ENCODE measurements around the gene UBIAD1. TPM values are rescaled to one million over a fixed set of nuclear protein-coding genes. Genes with fewer than 3 reads are reported as not detected.

UBIAD1 gene
- total and polyA plus RNA-seq, 2 of the 4 experiments (the other 2 are of a cell fraction): 6.3 to 9.5 TPM

- H4K91ac ChIP-seq (ENCODE audit: insufficient read depth, low read depth, low read length): no peak overlapping the region
- no peak overlapping the region for H2BK5ac ChIP-seq (ENCODE audit: low read depth, low read length, poor library complexity, severe bottlenecking)
- H2BK20ac ChIP-seq (ENCODE audit: low read depth, low read length): no peak overlapping the region
- H2AK5ac ChIP-seq (ENCODE audit: low read depth, low read length): no peak overlapping the region
- BruUV-seq (replicated peaks): no TSS peak
- H3K18ac ChIP-seq (ENCODE audit: low read depth, low read length): no peak overlapping the region
- ATAC-seq (ENCODE audit: low read depth) (no peak), DNase-seq (no peak)
- no peak overlapping the region for H3K4ac ChIP-seq (ENCODE audit: low read depth, low read length)
- H2AFZ ChIP-seq (replicated peaks; ENCODE audit: low read length, poor library complexity): no peak overlapping the region
- H3K4me3 ChIP-seq (ENCODE audit: insufficient read depth, low read depth, low read length): no peak overlapping the region
- no peak overlapping the region for H2BK120ac ChIP-seq (ENCODE audit: low read depth, low read length)
- POLR2A ChIA-PET (ENCODE audit: unreplicated experiment): no interaction called here
- no peak overlapping the region for H3K23ac ChIP-seq (ENCODE audit: low read depth, low read length)
- no peak overlapping the region for H3K27ac ChIP-seq (ENCODE audit: insufficient read depth, low read length)
- no peaks in the 10 kb centered on the region for H3K9me3 ChIP-seq (ENCODE audit: control insufficient read depth, insufficient read depth, low read length)
- CTCF ChIA-PET: interaction anchor here (1.1 kb wide), 1 partner anchor 15 kb away, joined by 3 read pairs; no protein-coding TSS in a partner anchor
- no peak overlapping the region for H3K4me2 ChIP-seq (ENCODE audit: low read depth, low read length)
- no peak overlapping the region for H3K9ac ChIP-seq (ENCODE audit: low read depth, low read length)
- dilution Hi-C loops (cut with HindIII; ENCODE audit: low sequenced_read_pairs, unreplicated experiment) (no loop called here), in situ Hi-C loops (cut with MboI; ENCODE audit: low sequenced_read_pairs) (no loop called here), intact Hi-C loops (cut with micrococcal nuclease) (no loop called here)
- H3K79me1 ChIP-seq (ENCODE audit: low read depth in 1 of 2, low read length in 2 of 2): no peaks in the 10 kb centered on the region
- H3K56ac ChIP-seq (ENCODE audit: extremely low read depth, insufficient read depth, low read length): no peak overlapping the region
- no peak overlapping the region for H4K8ac ChIP-seq (ENCODE audit: low read depth in 2 of 2, low read length in 2 of 2)
- WGBS, 2 experiments (ENCODE audit: extremely low coverage in 2 of 2, insufficient read length in 1 of 2): 100% methylated on average over 1 of the region's 10 CpGs; no CpG with 5 or more reads in 1 of the 2 experiments
- H4K5ac ChIP-seq (ENCODE audit: low read depth, low read length): no peak overlapping the region
- no peak overlapping the region for H3K14ac ChIP-seq (replicated peaks; ENCODE audit: low read depth, low read length)
- H2AK9ac ChIP-seq (replicated peaks; ENCODE audit: low read depth, low read length, poor library complexity): no peak overlapping the region
- H2BK15ac ChIP-seq (ENCODE audit: low read depth, low read length): no peak overlapping the region
- no peaks in the 10 kb centered on the region for H3K27me3 ChIP-seq (ENCODE audit: control insufficient read depth, insufficient read depth, low read length)
- H3K36me3 ChIP-seq (ENCODE audit: control insufficient read depth, insufficient read depth, low read length): peaks cover 46% of the 10 kb centered on the region
- no peaks in the 10 kb centered on the region for H3K4me1 ChIP-seq (ENCODE audit: control insufficient read depth, insufficient read depth, low read length)
- H3K9me1 ChIP-seq (ENCODE audit: insufficient read depth, low read length): 0 out of 2 replicates have a peak, but pooled peaks cover 3% of the 10 kb centered on the region
- no peaks in the 10 kb centered on the region for H4K20me1 ChIP-seq (ENCODE audit: insufficient read depth, low read length)
- TF ChIP-seq USF2 (IDR thresholded peaks at IDR 0.05; ENCODE audit: low read depth, low read length) (no peak), FOS (IDR thresholded peaks at IDR 0.05; ENCODE audit: low read depth, low read length) (no peak), CTCF (conservative IDR thresholded peaks at IDR 0.05; ENCODE audit: low read depth, low read length) (no peak), RAD21 (IDR thresholded peaks at IDR 0.05; ENCODE audit: low read length) (no peak), NFE2L2 (IDR thresholded peaks at IDR 0.05; ENCODE audit: low read depth, low read length) (no peak), CHD1 (IDR thresholded peaks at IDR 0.05; ENCODE audit: low read depth, low read length) (no peak), BHLHE40 (IDR thresholded peaks at IDR 0.05; ENCODE audit: low read depth, low read length) (no peak), SMC3 (IDR thresholded peaks at IDR 0.05; ENCODE audit: low read depth, low read length) (no peak), POLR2A (IDR thresholded peaks at IDR 0.05; ENCODE audit: low read depth, low read length) (no peak), RCOR1 (IDR thresholded peaks at IDR 0.05; ENCODE audit: insufficient replicate concordance, low read length) (no peak), MAZ (IDR thresholded peaks at IDR 0.05; ENCODE audit: borderline replicate concordance, low read depth, low read length) (no peak), CEBPB (IDR thresholded peaks at IDR 0.05; ENCODE audit: low read depth, low read length) (no peak), RFX5 (IDR thresholded peaks at IDR 0.05; ENCODE audit: low read depth, low read length) (no peak), ELK1 (IDR thresholded peaks at IDR 0.05; ENCODE audit: borderline replicate concordance, low read depth, low read length) (no peak)
Observed at GRCh38 chr1:11227106-11228077, 45.6 kb upstream of the UBIAD1 start.
